Activated CD4-positive, alpha-beta memory T cell treated with anti-CD3 and anti-CD28 coated beads, Interleukin-2, amount 10 ng/mL, durations not matched to agents 7 days and 5 days (primary cell): ENCODE data around the gene PXDN. TPM values are rescaled to one million over a fixed set of nuclear protein-coding genes. Genes with fewer than 3 reads are reported as not detected.
A peak's percentile ranks its signal among the peaks of the same experiment; 100 is the strongest.

Experiments used
- CTCF ChIA-PET: fragments of 350-600 bp; sonication (Branson Sonifier 250); formaldehyde crosslinking; loops from one replicate; lab custom pipeline; 2021; ENCODE audit warnings: antibody characterized with exemption, inconsistent platforms; lab: Charles Lee
- POLR2A ChIA-PET: fragments of 350-600 bp; sonication (Branson Sonifier 250); formaldehyde crosslinking; loops from one replicate; lab custom pipeline; 2021; ENCODE audit warnings: antibody characterized with exemption; lab: Charles Lee
- DNase-seq: peaks from one replicate; pipeline ENCODE4 v3.0.0-alpha.2; 2020
- H3K27ac Mint-ChIP-seq: one replicate; pipeline ENCODE4 v1.8.0; 2021; ENCODE audit warnings: mild to moderate bottlenecking, mixed read lengths
- H3K27me3 Mint-ChIP-seq: one replicate; pipeline ENCODE4 v1.8.0; 2021; ENCODE audit warnings: mixed read lengths
- H3K36me3 Mint-ChIP-seq: one replicate; pipeline ENCODE4 v1.8.0; 2021; ENCODE audit warnings: low read depth, mixed read lengths
- H3K4me1 Mint-ChIP-seq: one replicate; pipeline ENCODE4 v1.8.0; 2021; ENCODE audit warnings: mixed read lengths
- H3K4me3 Mint-ChIP-seq: one replicate; pipeline ENCODE4 v1.8.0; 2021; ENCODE audit warnings: mild to moderate bottlenecking, mixed read lengths
- H3K9me3 Mint-ChIP-seq: one replicate; pipeline ENCODE4 v1.8.0; 2021; ENCODE audit warnings: mixed read lengths
- total RNA-seq, 2 experiments: library from RNA; stranded (reverse); gene quantifications; one replicate each; pipeline ENCODE4 v1.2.3, GENCODE V29; 2021

The PXDN gene
- total RNA-seq, 2 experiments from 2014 or later: not detected

DNA sequence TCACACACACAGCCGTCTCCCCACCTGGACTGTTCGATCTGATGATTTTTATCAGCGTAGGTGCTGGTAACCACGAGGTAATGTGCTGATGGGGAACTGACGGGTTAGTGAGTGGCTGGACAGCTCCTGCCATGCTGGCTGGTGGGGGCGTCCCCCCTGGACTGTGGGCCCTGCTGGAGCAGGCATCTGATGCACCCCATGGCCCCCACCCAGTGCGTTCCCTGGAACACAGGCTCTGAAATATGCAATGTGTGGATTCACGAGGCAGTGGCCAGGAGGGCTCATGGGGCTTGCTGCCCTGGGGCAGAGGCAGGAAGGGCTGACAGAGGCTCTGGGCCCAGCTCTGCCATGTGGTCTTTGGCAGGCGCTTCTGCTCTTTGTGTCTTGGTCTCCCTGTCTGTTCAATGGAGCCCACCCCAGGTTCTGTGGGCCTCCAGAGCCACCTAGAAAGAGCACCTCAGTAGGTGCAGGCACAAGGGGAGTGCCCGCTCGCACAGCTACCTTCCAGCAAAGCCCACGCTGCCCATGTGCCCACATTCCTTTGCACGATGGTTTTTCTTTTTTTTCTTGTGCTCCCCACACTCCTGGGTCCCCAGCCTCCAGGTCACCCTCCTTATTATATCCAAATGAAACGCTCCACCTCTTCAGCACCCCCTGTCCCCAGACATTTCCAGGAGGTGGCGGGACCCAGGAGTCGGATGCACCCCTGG, 10.3 kb upstream of the PXDN start:
- no peak overlapping the region for H3K4me3 Mint-ChIP-seq
- ChIA-PET POLR2A (no interaction called here), CTCF (no interaction called here)
- no peaks in the 10 kb centered on the region for H3K4me1 Mint-ChIP-seq
- H3K9me3 Mint-ChIP-seq: peaks cover 3% of the 10 kb centered on the region
- no peaks in the 10 kb centered on the region for H3K36me3 Mint-ChIP-seq
- DNase-seq: no peak
- no peaks in the 10 kb centered on the region for H3K27me3 Mint-ChIP-seq
- H3K27ac Mint-ChIP-seq: no peak overlapping the region

- no peak overlapping the region for H3K4me3 Mint-ChIP-seq
- no peak for DNase-seq
- H3K9me3 Mint-ChIP-seq: peaks cover 3% of the 10 kb centered on the region
- H3K4me1 Mint-ChIP-seq: no peaks in the 10 kb centered on the region
- ChIA-PET CTCF (no interaction called here), POLR2A (no interaction called here)
- no peaks in the 10 kb centered on the region for H3K27me3 Mint-ChIP-seq
- H3K36me3 Mint-ChIP-seq: no peaks in the 10 kb centered on the region
- no peak overlapping the region for H3K27ac Mint-ChIP-seq
Measured at GRCh38 chr2:1754046-1754445, 9.7 kb upstream of the PXDN start.

GRCh38 chr2:1752751-1753150, 8.4 kb upstream of the PXDN start:
- Mint-ChIP-seq H3K9me3 (peaks cover 3% of the 10 kb centered on the region), H3K36me3 (no peaks in the 10 kb centered on the region), H3K27me3 (no peaks in the 10 kb centered on the region), H3K4me3 (no peak overlapping the region), H3K27ac (no peak overlapping the region), H3K4me1 (no peaks in the 10 kb centered on the region)
- ChIA-PET POLR2A (no interaction called here), CTCF (interaction anchor here (1.1 kb wide), 1 partner anchor 16 kb away, joined by 3 read pairs; no protein-coding TSS in a partner anchor)
- no peak for DNase-seq

DNA sequence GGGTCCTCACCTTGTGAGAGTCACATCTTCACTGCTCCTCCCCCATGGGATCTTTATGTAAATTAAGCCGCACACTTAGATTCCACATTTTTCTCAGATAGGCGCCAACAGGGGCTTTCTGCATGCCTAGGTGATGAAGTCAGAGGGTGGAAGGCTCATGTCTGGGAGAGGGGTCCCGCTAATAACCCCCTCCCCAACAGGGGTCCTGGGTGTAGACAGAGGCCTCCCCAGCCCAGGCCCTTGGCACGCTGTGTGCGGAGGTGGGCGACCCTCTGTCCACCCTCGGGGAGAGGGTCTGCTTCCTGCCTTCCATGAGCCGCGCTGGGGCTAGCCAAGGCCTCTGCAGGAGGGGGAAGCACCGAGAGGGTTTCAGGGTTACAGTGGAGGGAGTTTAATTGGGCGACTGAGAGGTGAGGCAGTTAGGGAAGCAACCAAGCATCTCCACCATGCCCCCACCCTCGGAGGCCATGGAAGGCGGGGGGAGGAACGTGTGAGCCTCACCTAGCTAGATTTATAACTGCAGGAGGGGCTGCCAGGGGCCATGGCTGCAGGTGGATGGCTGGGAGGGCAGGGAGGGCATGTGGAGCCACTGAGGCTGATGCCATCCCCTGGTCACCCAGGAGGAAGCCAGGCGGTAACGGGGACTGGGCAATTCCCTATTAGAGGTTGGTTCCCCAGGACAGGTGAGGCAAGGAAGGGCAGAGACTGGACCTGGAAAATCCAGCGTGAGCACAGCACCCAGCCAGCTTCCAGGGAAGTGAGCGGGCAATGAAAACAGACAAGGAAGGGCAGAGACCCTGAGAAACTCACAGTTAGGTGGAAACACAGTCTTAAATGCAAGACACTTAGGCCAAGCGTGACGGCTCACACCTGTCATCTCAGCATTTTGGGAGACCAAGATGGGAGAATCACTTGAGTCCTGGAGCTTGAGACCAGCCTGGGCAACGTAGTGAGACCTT, 7.7 kb upstream of the PXDN start:
- Mint-ChIP-seq H3K27me3 (no peaks in the 10 kb centered on the region), H3K27ac (no peak overlapping the region), H3K4me3 (no peak overlapping the region), H3K4me1 (no peaks in the 10 kb centered on the region), H3K36me3 (no peaks in the 10 kb centered on the region), H3K9me3 (peaks cover 3% of the 10 kb centered on the region)
- DNase-seq: no peak
- POLR2A ChIA-PET: no interaction called here
- CTCF ChIA-PET: interaction anchor here (1.0 to 1.3 kb wide), 4 partner anchors 15 to 28 kb away, joined by 3 to 4 read pairs (median 3); no protein-coding TSS in a partner anchor

GRCh38 chr2:1750933-1751766, 6.8 kb upstream of the PXDN start:
- Mint-ChIP-seq H3K27ac (no peak overlapping the region), H3K4me3 (no peak overlapping the region), H3K9me3 (peaks cover 3% of the 10 kb centered on the region), H3K36me3 (no peaks in the 10 kb centered on the region), H3K4me1 (no peaks in the 10 kb centered on the region), H3K27me3 (peaks cover 7% of the 10 kb centered on the region)
- ChIA-PET CTCF (interaction anchor here (0.6 to 1.4 kb wide), 7 partner anchors 9 to 29 kb away, joined by 3 to 8 read pairs (median 4); no protein-coding TSS in a partner anchor), POLR2A (no interaction called here)
- DNase-seq: peak; percentile 21

GRCh38 chr2:1750270-1750932, 6.1 kb upstream of the PXDN start:
- Mint-ChIP-seq H3K36me3 (no peaks in the 10 kb centered on the region), H3K4me1 (no peaks in the 10 kb centered on the region), H3K9me3 (peaks cover 3% of the 10 kb centered on the region), H3K27ac (no peak overlapping the region), H3K4me3 (no peak overlapping the region), H3K27me3 (peaks cover 12% of the 10 kb centered on the region)
- no peak for DNase-seq
- ChIA-PET POLR2A (no interaction called here), CTCF (interaction anchor here (0.6 to 1.4 kb wide), 7 partner anchors 10 to 30 kb away, joined by 3 to 8 read pairs (median 4); no protein-coding TSS in a partner anchor)

- no peaks in the 10 kb centered on the region for H3K4me1 Mint-ChIP-seq
- POLR2A ChIA-PET: no interaction called here
- H3K27ac Mint-ChIP-seq: no peak overlapping the region
- CTCF ChIA-PET: no interaction called here
- no peaks in the 10 kb centered on the region for H3K9me3 Mint-ChIP-seq
- peaks cover 19% of the 10 kb centered on the region for H3K27me3 Mint-ChIP-seq
- no peaks in the 10 kb centered on the region for H3K36me3 Mint-ChIP-seq
- H3K4me3 Mint-ChIP-seq: no peak overlapping the region
- no peak for DNase-seq
Measured at GRCh38 chr2:1749489-1750119, 5.3 kb upstream of the PXDN start.

- H3K4me3 Mint-ChIP-seq: no peak overlapping the region
- no peaks in the 10 kb centered on the region for H3K4me1 Mint-ChIP-seq
- ChIA-PET POLR2A (no interaction called here), CTCF (interaction anchor here (1.7 kb wide), 1 partner anchor 20 kb away, joined by 4 read pairs; no protein-coding TSS in a partner anchor)
- H3K9me3 Mint-ChIP-seq: no peaks in the 10 kb centered on the region
- no peaks in the 10 kb centered on the region for H3K36me3 Mint-ChIP-seq
- DNase-seq: no peak
- no peak overlapping the region for H3K27ac Mint-ChIP-seq
- peaks cover 20% of the 10 kb centered on the region for H3K27me3 Mint-ChIP-seq
Measured at GRCh38 chr2:1748741-1749488, 4.6 kb upstream of the PXDN start.

GRCh38 chr2:1748176-1748740, 3.9 kb upstream of the PXDN start:
- H3K4me3 Mint-ChIP-seq: no peak overlapping the region
- ChIA-PET POLR2A (no interaction called here), CTCF (interaction anchor here (1.7 kb wide), 1 partner anchor 21 kb away, joined by 4 read pairs; no protein-coding TSS in a partner anchor)
- H3K4me1 Mint-ChIP-seq: no peaks in the 10 kb centered on the region
- no peaks in the 10 kb centered on the region for H3K9me3 Mint-ChIP-seq
- no peaks in the 10 kb centered on the region for H3K36me3 Mint-ChIP-seq
- peaks cover 20% of the 10 kb centered on the region for H3K27me3 Mint-ChIP-seq
- DNase-seq: no peak
- H3K27ac Mint-ChIP-seq: no peak overlapping the region

DNA sequence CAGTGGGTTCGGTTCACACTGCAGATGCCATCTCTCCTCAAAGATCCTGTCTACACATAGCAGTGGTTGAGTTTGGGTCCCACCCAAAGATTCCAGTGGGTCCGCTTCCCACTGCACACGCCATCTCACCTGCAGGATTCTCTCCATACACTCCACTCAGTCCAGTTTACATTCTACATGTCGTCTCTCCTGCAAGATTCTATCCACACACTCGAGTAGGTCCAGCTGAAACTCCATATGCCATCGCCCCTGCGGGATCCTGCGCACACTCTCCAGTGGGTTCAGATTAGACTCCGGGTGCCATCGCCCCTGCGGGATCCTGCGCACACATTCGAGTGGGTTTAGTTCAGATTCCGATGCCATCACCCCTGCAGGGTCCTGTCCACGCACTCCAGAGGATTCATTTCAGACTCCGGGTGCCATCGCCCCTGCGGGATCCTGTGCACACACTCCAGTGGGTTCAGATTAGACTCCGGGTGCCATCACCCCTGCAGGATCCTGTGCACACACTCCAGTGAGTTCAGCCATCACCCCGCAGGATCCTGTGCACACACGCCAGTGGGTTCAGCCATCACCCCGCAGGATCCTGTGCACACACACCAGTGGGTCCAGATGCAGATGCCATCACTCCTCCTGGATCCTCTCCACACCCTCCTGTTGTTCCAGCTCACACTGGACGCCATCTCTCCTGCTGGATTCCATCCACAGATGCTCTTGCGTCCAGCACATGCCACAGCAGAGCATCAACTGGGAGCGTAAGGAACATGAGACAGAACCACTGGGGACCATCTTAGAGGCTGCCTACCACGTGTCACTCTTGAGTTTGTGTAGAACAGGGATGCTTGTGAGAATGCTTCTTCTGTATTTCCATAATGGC, 3.0 kb upstream of the PXDN start:
- peaks cover under 1% of the 10 kb centered on the region for H3K4me1 Mint-ChIP-seq
- H3K9me3 Mint-ChIP-seq: no peaks in the 10 kb centered on the region
- no peak for DNase-seq
- H3K27ac Mint-ChIP-seq: no peak overlapping the region
- POLR2A ChIA-PET: no interaction called here
- H3K36me3 Mint-ChIP-seq: no peaks in the 10 kb centered on the region
- H3K27me3 Mint-ChIP-seq: peaks cover 25% of the 10 kb centered on the region
- no peak overlapping the region for H3K4me3 Mint-ChIP-seq
- CTCF ChIA-PET: interaction anchor here (1.7 kb wide), 1 partner anchor 22 kb away, joined by 4 read pairs; no protein-coding TSS in a partner anchor
